Panc1 (cell line): ENCODE measurements around the gene FAM186B.

Experiments
- POLR2AphosphoS5 ChIP-seq: IDR thresholded peaks from 2 replicates; pipeline ENCODE4 v1.6.1; 2012; ENCODE audit warnings: mild to moderate bottlenecking, low read depth, low read length, moderate library complexity
- TF ChIP-seq, protein P1 (sequence below): fragments of 450-650 bp; IDR thresholded peaks from 2 replicates; pipeline ENCODE4 v1.5.1; 2017; ENCODE audit warnings: mild to moderate bottlenecking

DNA sequence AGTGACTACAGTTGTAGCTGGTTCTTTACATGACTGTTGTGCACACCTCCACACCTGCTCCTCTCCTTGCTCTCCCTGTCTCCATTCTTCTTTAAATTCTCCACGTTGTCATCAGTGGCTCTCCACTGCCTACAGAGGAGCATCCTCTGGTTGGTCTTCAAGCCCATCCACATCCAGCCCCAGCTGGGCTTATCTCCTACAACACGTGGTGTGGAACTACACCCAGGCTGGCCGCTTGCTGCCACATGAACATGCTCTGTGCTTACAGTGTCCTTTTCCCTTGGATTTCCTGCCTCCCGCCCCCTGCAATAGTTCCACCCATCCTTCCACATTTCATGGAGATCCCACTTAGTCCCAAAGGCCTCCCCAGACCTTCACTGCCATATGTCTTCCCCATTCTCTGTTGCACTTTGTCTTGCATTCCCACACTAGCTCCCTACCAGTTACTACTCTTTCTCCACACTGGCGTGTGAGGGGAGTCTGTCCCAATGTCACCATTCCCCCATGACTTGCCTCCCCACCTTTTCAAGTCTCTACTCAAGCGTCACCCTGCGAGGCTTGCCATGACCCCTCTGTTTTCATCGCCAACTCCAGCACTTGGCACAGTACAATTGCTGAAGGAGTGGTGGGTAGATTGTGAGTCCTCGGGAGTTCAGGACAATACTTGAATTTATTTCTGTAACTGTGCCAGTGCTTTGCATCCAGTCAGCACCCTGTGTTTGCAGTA lies 27.7 kb downstream of the FAM186B start:
- TF ChIP-seq, protein P1, sequence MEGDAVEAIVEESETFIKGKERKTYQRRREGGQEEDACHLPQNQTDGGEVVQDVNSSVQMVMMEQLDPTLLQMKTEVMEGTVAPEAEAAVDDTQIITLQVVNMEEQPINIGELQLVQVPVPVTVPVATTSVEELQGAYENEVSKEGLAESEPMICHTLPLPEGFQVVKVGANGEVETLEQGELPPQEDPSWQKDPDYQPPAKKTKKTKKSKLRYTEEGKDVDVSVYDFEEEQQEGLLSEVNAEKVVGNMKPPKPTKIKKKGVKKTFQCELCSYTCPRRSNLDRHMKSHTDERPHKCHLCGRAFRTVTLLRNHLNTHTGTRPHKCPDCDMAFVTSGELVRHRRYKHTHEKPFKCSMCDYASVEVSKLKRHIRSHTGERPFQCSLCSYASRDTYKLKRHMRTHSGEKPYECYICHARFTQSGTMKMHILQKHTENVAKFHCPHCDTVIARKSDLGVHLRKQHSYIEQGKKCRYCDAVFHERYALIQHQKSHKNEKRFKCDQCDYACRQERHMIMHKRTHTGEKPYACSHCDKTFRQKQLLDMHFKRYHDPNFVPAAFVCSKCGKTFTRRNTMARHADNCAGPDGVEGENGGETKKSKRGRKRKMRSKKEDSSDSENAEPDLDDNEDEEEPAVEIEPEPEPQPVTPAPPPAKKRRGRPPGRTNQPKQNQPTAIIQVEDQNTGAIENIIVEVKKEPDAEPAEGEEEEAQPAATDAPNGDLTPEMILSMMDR = no peak
- TF ChIP-seq POLR2AphosphoS5 = no peak
